GM19372 (cell line): ENCODE measurements around the gene PANK2.
"Not testable (repeated sequence)": the region's sequence is repeated elsewhere in the genome, so short reads cannot be mapped to it uniquely, and the experiment has no call there.

Source experiments
- ATAC-seq: cut with Tn5 transposase; IDR thresholded peaks from one replicate; pipeline ENCODE4 v1.9.1; 2021; ENCODE audit warnings: mild to moderate bottlenecking, low read depth, moderate library complexity; ENCODE audit not compliant: unreplicated experiment

The PANK2 gene

GRCh38 chr20:3925113-3925695 lies 36.0 kb downstream of the PANK2 start:
- ATAC-seq: no peak

- no peak for ATAC-seq
Measured at GRCh38 chr20:3925899-3926638, 36.9 kb downstream of the PANK2 start.

GRCh38 chr20:3927486-3928291 lies 38.5 kb downstream of the PANK2 start:
- ATAC-seq: no peak

GRCh38 chr20:3929713-3930060 lies 40.5 kb downstream of the PANK2 start:
- no peak for ATAC-seq

- no peak for ATAC-seq
Measured at GRCh38 chr20:3930265-3931206, 41.3 kb downstream of the PANK2 start.

GRCh38 chr20:3931664-3932063 lies 42.5 kb downstream of the PANK2 start:
- ATAC-seq: no peak

- no peak for ATAC-seq
Measured at GRCh38 chr20:3932277-3932676, 43.1 kb downstream of the PANK2 start.

GRCh38 chr20:3932681-3933080 lies 43.5 kb downstream of the PANK2 start:
- ATAC-seq: no peak

- no peak for ATAC-seq
Measured at GRCh38 chr20:3933218-3933617, 44.0 kb downstream of the PANK2 start.

- no peak for ATAC-seq
Measured at GRCh38 chr20:3934624-3935023, 45.4 kb downstream of the PANK2 start.

- ATAC-seq: no peak
Measured at GRCh38 chr20:3935295-3935955, 46.2 kb downstream of the PANK2 start.

- no peak for ATAC-seq
Measured at GRCh38 chr20:3935956-3936340, 46.8 kb downstream of the PANK2 start.

- ATAC-seq: no peak
Measured at GRCh38 chr20:3937618-3938017, 48.4 kb downstream of the PANK2 start.

- no peak for ATAC-seq
Measured at GRCh38 chr20:3940905-3941304, 51.7 kb downstream of the PANK2 start.

GRCh38 chr20:3946666-3947065 lies 57.5 kb downstream of the PANK2 start:
- not testable (repeated sequence) for ATAC-seq

GRCh38 chr20:3964719-3965118 lies 75.5 kb downstream of the PANK2 start:
- no peak for ATAC-seq

- no peak for ATAC-seq
Measured at GRCh38 chr20:3966571-3966970, 77.4 kb downstream of the PANK2 start.

GRCh38 chr20:3970016-3970415 lies 80.8 kb downstream of the PANK2 start:
- no peak for ATAC-seq

GRCh38 chr20:3971145-3971544 lies 82.0 kb downstream of the PANK2 start:
- no peak for ATAC-seq

- ATAC-seq: no peak
Measured at GRCh38 chr20:3972161-3972560, 83.0 kb downstream of the PANK2 start.
